ENCODE measurements around the gene OCA2.

DNA sequence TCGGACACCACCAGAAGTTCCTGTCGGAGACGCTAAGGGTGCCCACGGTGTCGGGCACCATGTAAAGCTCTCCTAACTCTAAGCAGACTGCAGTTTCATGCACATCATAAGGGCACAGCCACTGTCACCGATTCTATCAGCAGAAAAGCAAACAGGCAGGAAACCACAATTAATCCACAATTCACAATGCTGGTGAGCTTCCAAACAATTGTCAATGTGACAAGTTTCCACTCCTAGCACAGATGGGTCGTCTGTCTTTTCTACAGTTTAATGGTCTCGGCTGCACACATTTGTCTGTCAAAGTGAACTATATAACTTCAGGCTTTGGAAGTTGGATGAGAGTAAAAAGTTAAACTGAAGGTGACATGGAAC lies 8.8 kb upstream of the OCA2 start:
- TF ChIP-seq, protein P1, sequence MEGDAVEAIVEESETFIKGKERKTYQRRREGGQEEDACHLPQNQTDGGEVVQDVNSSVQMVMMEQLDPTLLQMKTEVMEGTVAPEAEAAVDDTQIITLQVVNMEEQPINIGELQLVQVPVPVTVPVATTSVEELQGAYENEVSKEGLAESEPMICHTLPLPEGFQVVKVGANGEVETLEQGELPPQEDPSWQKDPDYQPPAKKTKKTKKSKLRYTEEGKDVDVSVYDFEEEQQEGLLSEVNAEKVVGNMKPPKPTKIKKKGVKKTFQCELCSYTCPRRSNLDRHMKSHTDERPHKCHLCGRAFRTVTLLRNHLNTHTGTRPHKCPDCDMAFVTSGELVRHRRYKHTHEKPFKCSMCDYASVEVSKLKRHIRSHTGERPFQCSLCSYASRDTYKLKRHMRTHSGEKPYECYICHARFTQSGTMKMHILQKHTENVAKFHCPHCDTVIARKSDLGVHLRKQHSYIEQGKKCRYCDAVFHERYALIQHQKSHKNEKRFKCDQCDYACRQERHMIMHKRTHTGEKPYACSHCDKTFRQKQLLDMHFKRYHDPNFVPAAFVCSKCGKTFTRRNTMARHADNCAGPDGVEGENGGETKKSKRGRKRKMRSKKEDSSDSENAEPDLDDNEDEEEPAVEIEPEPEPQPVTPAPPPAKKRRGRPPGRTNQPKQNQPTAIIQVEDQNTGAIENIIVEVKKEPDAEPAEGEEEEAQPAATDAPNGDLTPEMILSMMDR (IDR thresholded peaks at IDR 0.05): no peak
- TF ChIP-seq POLR2AphosphoS5 (IDR thresholded peaks at IDR 0.05) (no peak), EP300 (IDR thresholded peaks at IDR 0.05) (no peak)
